Measurements from ENCODE around the gene GPR55.

DNA sequence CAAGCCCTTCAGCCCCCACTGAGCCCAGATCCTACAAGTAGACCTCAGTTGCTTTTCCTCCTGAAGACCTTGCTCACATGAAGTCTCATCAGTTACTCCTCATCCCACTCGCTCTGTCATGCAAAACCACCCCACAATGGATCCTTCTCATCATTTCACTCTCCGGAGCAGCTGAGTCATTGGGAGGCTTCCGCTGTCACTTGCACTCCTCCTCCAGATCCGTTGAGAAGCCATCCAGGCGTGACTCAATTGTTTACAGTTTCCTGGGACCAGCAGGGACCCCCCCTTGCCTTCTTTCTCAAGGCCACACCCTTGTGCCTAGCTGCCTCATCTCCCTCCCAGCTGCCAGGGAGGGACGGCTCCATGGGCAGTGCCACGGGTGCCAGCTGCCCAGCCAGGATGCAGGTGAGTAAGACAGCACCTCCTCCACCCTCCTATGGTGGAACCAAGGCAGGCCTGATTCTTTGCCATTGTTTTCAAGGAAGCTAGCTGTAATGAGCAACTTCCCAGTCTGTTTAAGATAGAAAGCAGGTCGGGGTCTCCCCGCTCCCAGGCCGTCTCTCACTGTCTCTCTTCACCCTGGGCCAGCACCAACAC lies 16.3 kb downstream of the GPR55 start:
- TF ChIP-seq, protein P1, sequence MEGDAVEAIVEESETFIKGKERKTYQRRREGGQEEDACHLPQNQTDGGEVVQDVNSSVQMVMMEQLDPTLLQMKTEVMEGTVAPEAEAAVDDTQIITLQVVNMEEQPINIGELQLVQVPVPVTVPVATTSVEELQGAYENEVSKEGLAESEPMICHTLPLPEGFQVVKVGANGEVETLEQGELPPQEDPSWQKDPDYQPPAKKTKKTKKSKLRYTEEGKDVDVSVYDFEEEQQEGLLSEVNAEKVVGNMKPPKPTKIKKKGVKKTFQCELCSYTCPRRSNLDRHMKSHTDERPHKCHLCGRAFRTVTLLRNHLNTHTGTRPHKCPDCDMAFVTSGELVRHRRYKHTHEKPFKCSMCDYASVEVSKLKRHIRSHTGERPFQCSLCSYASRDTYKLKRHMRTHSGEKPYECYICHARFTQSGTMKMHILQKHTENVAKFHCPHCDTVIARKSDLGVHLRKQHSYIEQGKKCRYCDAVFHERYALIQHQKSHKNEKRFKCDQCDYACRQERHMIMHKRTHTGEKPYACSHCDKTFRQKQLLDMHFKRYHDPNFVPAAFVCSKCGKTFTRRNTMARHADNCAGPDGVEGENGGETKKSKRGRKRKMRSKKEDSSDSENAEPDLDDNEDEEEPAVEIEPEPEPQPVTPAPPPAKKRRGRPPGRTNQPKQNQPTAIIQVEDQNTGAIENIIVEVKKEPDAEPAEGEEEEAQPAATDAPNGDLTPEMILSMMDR (IDR thresholded peaks at IDR 0.05): no peak
- no peak for TF ChIP-seq POLR2A (IDR thresholded peaks at IDR 0.05)
